ENCODE results near the gene CFAP410.

The CFAP410 gene

GRCh38 chr21:44331650-44332307, 7.4 kb downstream of the CFAP410 start:
- Histone ChIP-seq H3K79me2 (ENCODE audit: control insufficient read depth, insufficient read depth, low read length, poor library complexity) (no peaks in the 10 kb centered on the region), H3K4me3 (ENCODE audit: low read depth, low read length) (no peak overlapping the region), H3K23ac (ENCODE audit: low read length) (no peak overlapping the region), H2AFZ (ENCODE audit: insufficient read depth, low read length, poor library complexity) (no peak overlapping the region), H3K27ac (ENCODE audit: low read depth, low read length) (no peak overlapping the region), H4K8ac (ENCODE audit: low read depth, low read length) (no peak overlapping the region), H4K91ac (ENCODE audit: low read depth, low read length) (no peak overlapping the region), H3K18ac (ENCODE audit: low read length) (no peak overlapping the region), H2BK120ac (ENCODE audit: insufficient read depth, low read length, poor library complexity) (no peak overlapping the region), H3K14ac (ENCODE audit: low read length) (no peak overlapping the region), H3K36me3 (ENCODE audit: control insufficient read depth in 1 of 2, insufficient read depth in 2 of 2, low read length in 2 of 2) (peaks cover 16 to 22% of the 10 kb centered on the region in 2 experiments), H3K79me1 (ENCODE audit: low read length) (no peaks in the 10 kb centered on the region), H3K4me2 (ENCODE audit: low read length) (no peak overlapping the region), H3K9ac (ENCODE audit: low read length) (no peak overlapping the region), H3K4ac (ENCODE audit: low read depth, low read length) (no peak overlapping the region), H4K12ac (ENCODE audit: low read depth, low read length) (no peak overlapping the region), H3K4me1 (ENCODE audit: control insufficient read depth in 1 of 2, insufficient read depth in 2 of 2, low read length in 2 of 2) (no peaks in the 10 kb centered on the region), H3K9me3 (ENCODE audit: insufficient read depth, low read depth, low read length) (no peaks in the 10 kb centered on the region), H2AK5ac (ENCODE audit: low read length) (no peak overlapping the region), H3K27me3 (ENCODE audit: insufficient read depth, low read length) (no peaks in the 10 kb centered on the region), H2BK5ac (ENCODE audit: low read depth, low read length, poor library complexity) (no peak overlapping the region), H2BK12ac (ENCODE audit: low read length) (no peak overlapping the region)
- no CpG with 5 or more reads among the region's 20 CpGs for WGBS (ENCODE audit: extremely low coverage, insufficient coverage, insufficient read length)
- DNase-seq: peak in 1 of 2 donors; percentile 13

- Histone ChIP-seq H4K91ac (ENCODE audit: low read depth, low read length) (no peak overlapping the region), H3K27ac (ENCODE audit: low read depth, low read length) (no peak overlapping the region), H4K8ac (ENCODE audit: low read depth, low read length) (no peak overlapping the region), H2AFZ (ENCODE audit: insufficient read depth, low read length, poor library complexity) (no peak overlapping the region), H3K4me3 (ENCODE audit: low read depth, low read length) (no peak overlapping the region), H3K36me3 (ENCODE audit: control insufficient read depth in 1 of 2, insufficient read depth in 2 of 2, low read length in 2 of 2) (peaks cover 20 to 24% of the 10 kb centered on the region in 2 experiments), H2BK120ac (ENCODE audit: insufficient read depth, low read length, poor library complexity) (no peak overlapping the region), H3K18ac (ENCODE audit: low read length) (no peak overlapping the region), H3K9ac (ENCODE audit: low read length) (no peak overlapping the region), H3K4me1 (ENCODE audit: control insufficient read depth in 1 of 2, insufficient read depth in 2 of 2, low read length in 2 of 2) (no peaks in the 10 kb centered on the region), H4K12ac (ENCODE audit: low read depth, low read length) (no peak overlapping the region), H3K4me2 (ENCODE audit: low read length) (no peak overlapping the region), H2AK5ac (ENCODE audit: low read length) (no peak overlapping the region), H3K4ac (ENCODE audit: low read depth, low read length) (no peak overlapping the region), H2BK12ac (ENCODE audit: low read length) (no peak overlapping the region), H3K27me3 (ENCODE audit: insufficient read depth, low read length) (no peaks in the 10 kb centered on the region), H2BK5ac (ENCODE audit: low read depth, low read length, poor library complexity) (no peak overlapping the region), H3K23ac (ENCODE audit: low read length) (no peak overlapping the region), H3K14ac (ENCODE audit: low read length) (no peak overlapping the region), H3K79me2 (ENCODE audit: control insufficient read depth, insufficient read depth, low read length, poor library complexity) (no peaks in the 10 kb centered on the region), H3K9me3 (ENCODE audit: insufficient read depth, low read depth, low read length) (no peaks in the 10 kb centered on the region), H3K79me1 (ENCODE audit: low read length) (no peaks in the 10 kb centered on the region)
- no peak for DNase-seq
- WGBS (ENCODE audit: extremely low coverage, insufficient coverage, insufficient read length): no CpG with 5 or more reads among the region's 16 CpGs
These were observed 8.0 kb downstream of the CFAP410 start for GRCh38 chr21:44331209-44331608.

- H2BK12ac ChIP-seq (ENCODE audit: low read length): no peak overlapping the region
- no peaks in the 10 kb centered on the region for H3K79me2 ChIP-seq (ENCODE audit: control insufficient read depth, insufficient read depth, low read length, poor library complexity)
- H3K4ac ChIP-seq (ENCODE audit: low read depth, low read length): no peak overlapping the region
- no peak overlapping the region for H2AFZ ChIP-seq (ENCODE audit: insufficient read depth, low read length, poor library complexity)
- H4K91ac ChIP-seq (ENCODE audit: low read depth, low read length): no peak overlapping the region
- no peak overlapping the region for H2AK5ac ChIP-seq (ENCODE audit: low read length)
- H2BK120ac ChIP-seq (ENCODE audit: insufficient read depth, low read length, poor library complexity): no peak overlapping the region
- H3K27me3 ChIP-seq (ENCODE audit: insufficient read depth, low read length): no peaks in the 10 kb centered on the region
- H3K14ac ChIP-seq (ENCODE audit: low read length): no peak overlapping the region
- no peaks in the 10 kb centered on the region for H3K79me1 ChIP-seq (ENCODE audit: low read length)
- H3K27ac ChIP-seq (ENCODE audit: low read depth, low read length): no peak overlapping the region
- H3K4me1 ChIP-seq (ENCODE audit: control insufficient read depth in 1 of 2, insufficient read depth in 2 of 2, low read length in 2 of 2): no peaks in the 10 kb centered on the region
- H3K9ac ChIP-seq (ENCODE audit: low read length): no peak overlapping the region
- H3K4me3 ChIP-seq (ENCODE audit: low read depth, low read length): no peak overlapping the region
- H3K36me3 ChIP-seq (ENCODE audit: control insufficient read depth in 1 of 2, insufficient read depth in 2 of 2, low read length in 2 of 2): peaks cover 25 to 26% of the 10 kb centered on the region in 2 experiments
- WGBS (ENCODE audit: extremely low coverage, insufficient coverage, insufficient read length): no CpG with 5 or more reads among the region's 18 CpGs
- no peak overlapping the region for H3K23ac ChIP-seq (ENCODE audit: low read length)
- H4K12ac ChIP-seq (ENCODE audit: low read depth, low read length): no peak overlapping the region
- DNase-seq: peak in 1 of 2 donors; percentile 15
- H4K8ac ChIP-seq (ENCODE audit: low read depth, low read length): no peak overlapping the region
- H2BK5ac ChIP-seq (ENCODE audit: low read depth, low read length, poor library complexity): no peak overlapping the region
- no peak overlapping the region for H3K4me2 ChIP-seq (ENCODE audit: low read length)
- H3K9me3 ChIP-seq (ENCODE audit: insufficient read depth, low read depth, low read length): no peaks in the 10 kb centered on the region
- H3K18ac ChIP-seq (ENCODE audit: low read length): no peak overlapping the region
These were observed 8.5 kb downstream of the CFAP410 start for GRCh38 chr21:44330698-44331097.

GRCh38 chr21:44329971-44330681, 9.1 kb downstream of the CFAP410 start:
- Histone ChIP-seq H2BK5ac (ENCODE audit: low read depth, low read length, poor library complexity) (no peak overlapping the region), H3K79me2 (ENCODE audit: control insufficient read depth, insufficient read depth, low read length, poor library complexity) (no peaks in the 10 kb centered on the region), H4K91ac (ENCODE audit: low read depth, low read length) (no peak overlapping the region), H2BK120ac (ENCODE audit: insufficient read depth, low read length, poor library complexity) (no peak overlapping the region), H3K27ac (ENCODE audit: low read depth, low read length) (no peak overlapping the region), H3K36me3 (ENCODE audit: control insufficient read depth in 1 of 2, insufficient read depth in 2 of 2, low read length in 2 of 2) (peaks cover 25 to 26% of the 10 kb centered on the region in 2 experiments), H3K79me1 (ENCODE audit: low read length) (no peaks in the 10 kb centered on the region), H3K4me3 (ENCODE audit: low read depth, low read length) (no peak overlapping the region), H3K9me3 (ENCODE audit: insufficient read depth, low read depth, low read length) (no peaks in the 10 kb centered on the region), H3K14ac (ENCODE audit: low read length) (no peak overlapping the region), H2BK12ac (ENCODE audit: low read length) (no peak overlapping the region), H4K8ac (ENCODE audit: low read depth, low read length) (no peak overlapping the region), H3K4me2 (ENCODE audit: low read length) (no peak overlapping the region), H3K4me1 (ENCODE audit: control insufficient read depth in 1 of 2, insufficient read depth in 2 of 2, low read length in 2 of 2) (no peaks in the 10 kb centered on the region), H4K12ac (ENCODE audit: low read depth, low read length) (no peak overlapping the region), H3K27me3 (ENCODE audit: insufficient read depth, low read length) (no peaks in the 10 kb centered on the region), H3K18ac (ENCODE audit: low read length) (no peak overlapping the region), H3K23ac (ENCODE audit: low read length) (no peak overlapping the region), H2AFZ (ENCODE audit: insufficient read depth, low read length, poor library complexity) (no peak overlapping the region), H3K9ac (ENCODE audit: low read length) (no peak overlapping the region), H2AK5ac (ENCODE audit: low read length) (no peak overlapping the region), H3K4ac (ENCODE audit: low read depth, low read length) (no peak overlapping the region)
- no CpG with 5 or more reads among the region's 44 CpGs for WGBS (ENCODE audit: extremely low coverage, insufficient coverage, insufficient read length)
- DNase-seq: peak in 1 of 2 donors; percentile 31

Measured in trophoblast cell (in vitro differentiated cells and primary cell).